ENCODE measurements around the gene EPM2A.

Gene EPM2A

GRCh38 chr6:145735356-145736165 is at the start of gene EPM2A:
TSS of gene EPM2A (minus strand) at chr6:145735520. CDS start at chr6:145735498, 22 bp downstream.
- no peak for TF ChIP-seq CTCF (IDR thresholded peaks at IDR 0.05; ENCODE audit: insufficient read depth, missing control alignments)
- no peak for DNase-seq (ENCODE audit: insufficient read length, low spot score)
- no peak for FAIRE-seq

- no peak for FAIRE-seq
Observed at GRCh38 chr6:145784683-145785082, 49.4 kb upstream of the EPM2A start.

GRCh38 chr6:145783796-145784195 is 48.5 kb upstream of the EPM2A start:
- TF ChIP-seq CTCF (IDR thresholded peaks at IDR 0.05; ENCODE audit: insufficient read depth, missing control alignments), result no peak
- DNase-seq (ENCODE audit: insufficient read length, low spot score), result no peak
- no peak for FAIRE-seq

More at GRCh38 chr6:145784683-145785082, 49.4 kb upstream of the EPM2A start:
- TF ChIP-seq CTCF (IDR thresholded peaks at IDR 0.05; ENCODE audit: insufficient read depth, missing control alignments), result no peak
- DNase-seq (ENCODE audit: insufficient read length, low spot score), result no peak

- no peak for TF ChIP-seq CTCF (IDR thresholded peaks at IDR 0.05; ENCODE audit: insufficient read depth, missing control alignments)
- FAIRE-seq (no peak), DNase-seq (ENCODE audit: insufficient read length, low spot score) (no peak)
Observed at GRCh38 chr6:145772846-145773245, 37.5 kb upstream of the EPM2A start.

- no peak for TF ChIP-seq CTCF (IDR thresholded peaks at IDR 0.05; ENCODE audit: insufficient read depth, missing control alignments)
- DNase-seq (ENCODE audit: insufficient read length, low spot score), result no peak
- FAIRE-seq, result no peak
Observed at GRCh38 chr6:145765449-145765848, 30.1 kb upstream of the EPM2A start.

- no peak for TF ChIP-seq CTCF (IDR thresholded peaks at IDR 0.05; ENCODE audit: insufficient read depth, missing control alignments)
- FAIRE-seq (no peak), DNase-seq (ENCODE audit: insufficient read length, low spot score) (no peak)
Observed at GRCh38 chr6:145763742-145764141, 28.4 kb upstream of the EPM2A start.

- FAIRE-seq (no peak), DNase-seq (ENCODE audit: insufficient read length, low spot score) (no peak)
- TF ChIP-seq CTCF (IDR thresholded peaks at IDR 0.05; ENCODE audit: insufficient read depth, missing control alignments), result no peak
Observed at GRCh38 chr6:145761584-145761983, 26.3 kb upstream of the EPM2A start.
